Activated CD4-positive, alpha-beta memory T cell treated with anti-CD3 and anti-CD28 coated beads for 36 hours (primary cell): Measurements from ENCODE around the gene RAB17. TPM values are rescaled to one million over a fixed set of nuclear protein-coding genes. Genes with fewer than 3 reads are reported as not detected.

ENCODE experiments used
- CTCF ChIA-PET: fragments of 350-600 bp; sonication (Branson Sonifier 250); formaldehyde crosslinking; loops from one replicate; lab custom pipeline; 2021; ENCODE audit warnings: antibody characterized with exemption, inconsistent platforms; lab: Charles Lee
- POLR2A ChIA-PET: fragments of 350-600 bp; sonication (Branson Sonifier 250); formaldehyde crosslinking; loops from one replicate; lab custom pipeline; 2021; ENCODE audit warnings: antibody characterized with exemption; lab: Charles Lee
- DNase-seq: peaks from one replicate; pipeline ENCODE4 v3.0.0-alpha.2; 2020
- H3K27ac Mint-ChIP-seq: one replicate; pipeline ENCODE4 v1.8.0; 2021; ENCODE audit warnings: mixed read lengths
- H3K27me3 Mint-ChIP-seq: one replicate; pipeline ENCODE4 v1.8.0; 2021; ENCODE audit warnings: mixed read lengths
- H3K36me3 Mint-ChIP-seq: one replicate; pipeline ENCODE4 v1.8.0; 2021; ENCODE audit warnings: mixed read lengths
- H3K4me1 Mint-ChIP-seq: one replicate; pipeline ENCODE4 v1.8.0; 2021; ENCODE audit warnings: low read depth, mixed read lengths
- H3K4me3 Mint-ChIP-seq: one replicate; pipeline ENCODE4 v1.8.0; 2021; ENCODE audit warnings: mild to moderate bottlenecking, mixed read lengths
- H3K9me3 Mint-ChIP-seq: one replicate; pipeline ENCODE4 v1.8.0; 2021; ENCODE audit warnings: mixed read lengths
- intact Hi-C: fragments of 100-400 bp; cut with micrococcal nuclease; formaldehyde crosslinking; loops from one replicate; pipeline ENCODE4 v1.15.1; 2023
- total RNA-seq, 2 experiments: library from RNA; stranded (reverse); gene quantifications; one replicate each; pipeline ENCODE4 v1.2.3, GENCODE V29; 2021

RAB17 gene
- total RNA-seq, 2 experiments from 2014 or later = not detected

GRCh38 chr2:237570776-237571335, 19.7 kb downstream of the RAB17 start:
- POLR2A ChIA-PET = no interaction called here

GRCh38 chr2:237569896-237570295, 20.6 kb downstream of the RAB17 start:
- Mint-ChIP-seq H3K4me1 (no peaks in the 10 kb centered on the region), H3K36me3 (no peaks in the 10 kb centered on the region), H3K27ac (no peak overlapping the region), H3K9me3 (peaks cover 3% of the 10 kb centered on the region), H3K27me3 (peaks cover 13% of the 10 kb centered on the region), H3K4me3 (no peak overlapping the region)
- CTCF ChIA-PET = interaction anchor here (0.6 to 8.5 kb wide), 2 partner anchors 58 to 438 kb away, joined by 5 to 399 read pairs; no protein-coding TSS in a partner anchor
- intact Hi-C loops = no loop called here
- no peak for DNase-seq
- POLR2A ChIA-PET = no interaction called here

More at GRCh38 chr2:237570776-237571335, 19.7 kb downstream of the RAB17 start:
- H3K9me3 Mint-ChIP-seq = peaks cover 3% of the 10 kb centered on the region
- no peak overlapping the region for H3K27ac Mint-ChIP-seq
- H3K27me3 Mint-ChIP-seq = peaks cover 13% of the 10 kb centered on the region
- CTCF ChIA-PET = interaction anchor here (0.6 to 8.5 kb wide), 19 partner anchors 10 to 450 kb away, joined by 3 to 399 read pairs (median 9); no protein-coding TSS in a partner anchor
- H3K36me3 Mint-ChIP-seq = no peaks in the 10 kb centered on the region
- intact Hi-C loops = no loop called here
- DNase-seq = no peak
- H3K4me1 Mint-ChIP-seq = no peaks in the 10 kb centered on the region
- no peak overlapping the region for H3K4me3 Mint-ChIP-seq

- POLR2A ChIA-PET = no interaction called here
- Mint-ChIP-seq H3K27ac (no peak overlapping the region), H3K4me1 (no peaks in the 10 kb centered on the region), H3K4me3 (no peak overlapping the region), H3K9me3 (peaks cover 3% of the 10 kb centered on the region), H3K36me3 (no peaks in the 10 kb centered on the region), H3K27me3 (peaks cover 16% of the 10 kb centered on the region)
- intact Hi-C loops = no loop called here
- DNase-seq = no peak
- CTCF ChIA-PET = no interaction called here
These were observed 21.5 kb downstream of the RAB17 start for GRCh38 chr2:237569041-237569440.

GRCh38 chr2:237568121-237568660, 22.3 kb downstream of the RAB17 start:
- Mint-ChIP-seq H3K4me3 (no peak overlapping the region), H3K4me1 (no peaks in the 10 kb centered on the region), H3K9me3 (peaks cover 3% of the 10 kb centered on the region), H3K27me3 (peaks cover 16% of the 10 kb centered on the region), H3K36me3 (no peaks in the 10 kb centered on the region), H3K27ac (no peak overlapping the region)
- ChIA-PET CTCF (interaction anchor here (2.4 kb wide), 1 partner anchor 56 kb away, joined by 14 read pairs; no protein-coding TSS in a partner anchor), POLR2A (no interaction called here)
- intact Hi-C loops = no loop called here
- DNase-seq = no peak

- intact Hi-C loops = no loop called here
- Mint-ChIP-seq H3K36me3 (no peaks in the 10 kb centered on the region), H3K9me3 (peaks cover 3% of the 10 kb centered on the region), H3K27me3 (peaks cover 16% of the 10 kb centered on the region), H3K4me3 (no peak overlapping the region), H3K4me1 (no peaks in the 10 kb centered on the region), H3K27ac (no peak overlapping the region)
- ChIA-PET CTCF (interaction anchor here (0.9 to 2.4 kb wide), 2 partner anchors 55 to 177 kb away, joined by 3 to 14 read pairs; no protein-coding TSS in a partner anchor), POLR2A (no interaction called here)
- no peak for DNase-seq
These were observed 23.1 kb downstream of the RAB17 start for GRCh38 chr2:237567276-237568029.

GRCh38 chr2:237566401-237567235, 23.9 kb downstream of the RAB17 start, which contains the start of gene PRLH:
Gene PRLH, plus strand, starts transcription at chr2:237566574. Its CDS starts 0 bp downstream, at chr2:237566574.
- peaks cover 3% of the 10 kb centered on the region for H3K9me3 Mint-ChIP-seq
- intact Hi-C loops = no loop called here
- H3K4me3 Mint-ChIP-seq = no peak within 1 kb of the TSS
- H3K36me3 Mint-ChIP-seq = no peaks in the 10 kb centered on the region
- no peak for DNase-seq
- POLR2A ChIA-PET = no interaction called here
- CTCF ChIA-PET = interaction anchor here (0.9 to 2.4 kb wide), 2 partner anchors 54 to 178 kb away, joined by 3 to 14 read pairs; no protein-coding TSS in a partner anchor
- no peak within 1 kb of the TSS for H3K27ac Mint-ChIP-seq
- H3K4me1 Mint-ChIP-seq = no peaks in the 10 kb centered on the region
- H3K27me3 Mint-ChIP-seq = peaks cover 12% of the 10 kb centered on the region

GRCh38 chr2:237565974-237566373, 24.6 kb downstream of the RAB17 start:
- H3K27me3 Mint-ChIP-seq = peaks cover 12% of the 10 kb centered on the region
- no peak for DNase-seq
- POLR2A ChIA-PET = no interaction called here
- intact Hi-C loops = no loop called here
- peaks cover 3% of the 10 kb centered on the region for H3K9me3 Mint-ChIP-seq
- no peak overlapping the region for H3K27ac Mint-ChIP-seq
- CTCF ChIA-PET = no interaction called here
- H3K4me3 Mint-ChIP-seq = no peak overlapping the region
- no peaks in the 10 kb centered on the region for H3K36me3 Mint-ChIP-seq
- H3K4me1 Mint-ChIP-seq = no peaks in the 10 kb centered on the region

GRCh38 chr2:237564526-237565131, 25.9 kb downstream of the RAB17 start:
- peaks cover 3% of the 10 kb centered on the region for H3K9me3 Mint-ChIP-seq
- H3K27me3 Mint-ChIP-seq = peaks cover 14% of the 10 kb centered on the region
- no peaks in the 10 kb centered on the region for H3K36me3 Mint-ChIP-seq
- H3K4me1 Mint-ChIP-seq = no peaks in the 10 kb centered on the region
- CTCF ChIA-PET = no interaction called here
- DNase-seq = no peak
- H3K4me3 Mint-ChIP-seq = no peak overlapping the region
- POLR2A ChIA-PET = no interaction called here
- intact Hi-C loops = no loop called here
- no peak overlapping the region for H3K27ac Mint-ChIP-seq

GRCh38 chr2:237563816-237564215, 26.7 kb downstream of the RAB17 start:
- intact Hi-C loops = no loop called here
- CTCF ChIA-PET = interaction anchor here (2.2 kb wide), 1 partner anchor 8 kb away, joined by 7 read pairs; no protein-coding TSS in a partner anchor
- Mint-ChIP-seq H3K27ac (no peak overlapping the region), H3K4me1 (no peaks in the 10 kb centered on the region), H3K4me3 (no peak overlapping the region), H3K27me3 (peaks cover 9% of the 10 kb centered on the region), H3K36me3 (no peaks in the 10 kb centered on the region), H3K9me3 (no peaks in the 10 kb centered on the region)
- no peak for DNase-seq
- POLR2A ChIA-PET = no interaction called here

- no peak for DNase-seq
- no peaks in the 10 kb centered on the region for H3K36me3 Mint-ChIP-seq
- CTCF ChIA-PET = interaction anchor here (0.9 to 1.7 kb wide), 2 partner anchors 48 to 184 kb away, joined by 3 to 8 read pairs; no protein-coding TSS in a partner anchor
- peaks cover 2% of the 10 kb centered on the region for H3K9me3 Mint-ChIP-seq
- no peak overlapping the region for H3K4me3 Mint-ChIP-seq
- H3K27ac Mint-ChIP-seq = no peak overlapping the region
- intact Hi-C loops = no loop called here
- POLR2A ChIA-PET = no interaction called here
- H3K4me1 Mint-ChIP-seq = peaks cover 13% of the 10 kb centered on the region
- H3K27me3 Mint-ChIP-seq = peaks cover 13% of the 10 kb centered on the region
These were observed 29.3 kb downstream of the RAB17 start for GRCh38 chr2:237561221-237561620.

- intact Hi-C loops = loop anchor here (5.0 kb wide), 2 partner anchors 127 to 407 kb away; no protein-coding TSS in a partner anchor
- POLR2A ChIA-PET = no interaction called here
- Mint-ChIP-seq H3K36me3 (peaks cover 6% of the 10 kb centered on the region), H3K4me3 (no peak overlapping the region), H3K27me3 (peaks cover 16% of the 10 kb centered on the region), H3K9me3 (peaks cover 17% of the 10 kb centered on the region), H3K4me1 (peaks cover 13% of the 10 kb centered on the region), H3K27ac (no peak overlapping the region)
- CTCF ChIA-PET = interaction anchor here (1.4 kb wide), 1 partner anchor 47 kb away, joined by 4 read pairs; no protein-coding TSS in a partner anchor
- no peak for DNase-seq
These were observed 31.4 kb downstream of the RAB17 start for GRCh38 chr2:237558961-237559641.
